OCI-LY1 (cell line): ENCODE data around the gene ADGRG1.

Experiments
- CTCF ChIP-seq: fragments of 200-600 bp; sonication (generic), shearing (Covaris generic); IDR thresholded peaks from 2 replicates; pipeline ENCODE4 v1.5.1; 2017; ENCODE audit warnings: mild to moderate bottlenecking, antibody characterized with exemption, low read length, moderate library complexity, mixed read lengths
- EZH2 ChIP-seq: fragments of 200-600 bp; sonication (generic), shearing (Covaris generic); IDR thresholded peaks from 2 replicates; pipeline ENCODE4 v1.8.0; 2017; ENCODE audit warnings: borderline replicate concordance, mixed run types, mild to moderate bottlenecking, antibody characterized with exemption, low read length, moderate library complexity, mixed read lengths

- TF ChIP-seq CTCF (no peak), EZH2 (no peak)
These were observed 19.7 kb downstream of the ADGRG1 start for GRCh38 chr16:57648125-57648524.
